ENCODE data around the gene SNX24.
"Not testable (repeated sequence)": the region's sequence is repeated elsewhere in the genome, so short reads cannot be mapped to it uniquely, and the experiment has no call there.

The SNX24 gene

GRCh38 chr5:122924719-122925395 lies 79.4 kb downstream of the SNX24 start:
- DNase-seq: no peak

- DNase-seq: no peak
These were observed 83.6 kb downstream of the SNX24 start for GRCh38 chr5:122929001-122929400.

GRCh38 chr5:122929980-122930379 lies 84.6 kb downstream of the SNX24 start:
- no peak for DNase-seq

GRCh38 chr5:122933956-122934355 lies 88.5 kb downstream of the SNX24 start:
- no peak for DNase-seq

GRCh38 chr5:122936088-122936487 lies 90.7 kb downstream of the SNX24 start:
- no peak for DNase-seq

GRCh38 chr5:122937914-122938313 lies 92.5 kb downstream of the SNX24 start:
- no peak for DNase-seq

- no peak for DNase-seq
These were observed 95.5 kb downstream of the SNX24 start for GRCh38 chr5:122940890-122941289.

GRCh38 chr5:122941737-122942136 lies 96.3 kb downstream of the SNX24 start:
- DNase-seq: no peak

GRCh38 chr5:122942164-122942914 lies 96.9 kb downstream of the SNX24 start:
- DNase-seq: no peak

GRCh38 chr5:122943050-122943698 lies 97.8 kb downstream of the SNX24 start:
- no peak for DNase-seq

GRCh38 chr5:122944051-122944450 lies 98.6 kb downstream of the SNX24 start:
- DNase-seq: no peak

GRCh38 chr5:122947372-122947771 lies 102.0 kb downstream of the SNX24 start:
- no peak for DNase-seq

GRCh38 chr5:122947772-122948171 lies 102.4 kb downstream of the SNX24 start:
- no peak for DNase-seq

GRCh38 chr5:122948319-122948718 lies 102.9 kb downstream of the SNX24 start:
- DNase-seq: no peak

- no peak for DNase-seq
These were observed 106.2 kb downstream of the SNX24 start for GRCh38 chr5:122951658-122952057.

- no peak for DNase-seq
These were observed 109.3 kb downstream of the SNX24 start for GRCh38 chr5:122954719-122955118.

- DNase-seq: no peak
These were observed 112.0 kb downstream of the SNX24 start for GRCh38 chr5:122957457-122957856.

GRCh38 chr5:122959740-122960445 lies 114.5 kb downstream of the SNX24 start:
- DNase-seq: no peak

- no peak for DNase-seq
These were observed 117.9 kb downstream of the SNX24 start for GRCh38 chr5:122963305-122963704.

GRCh38 chr5:122965111-122965510 lies 119.7 kb downstream of the SNX24 start:
- DNase-seq: no peak

- no peak for DNase-seq
These were observed 121.7 kb downstream of the SNX24 start for GRCh38 chr5:122967085-122967484.

- DNase-seq: no peak
These were observed 122.2 kb downstream of the SNX24 start for GRCh38 chr5:122967625-122968024.

GRCh38 chr5:122968056-122968455 lies 122.6 kb downstream of the SNX24 start:
- DNase-seq: not testable (repeated sequence)

All from CD4-positive, alpha-beta T cell treated with Interleukin-4 for 1 hour (primary cell).